Measurements from ENCODE around the gene CACTIN. TPM values are rescaled to one million over a fixed set of nuclear protein-coding genes. Genes with fewer than 3 reads are reported as not detected.

Gene CACTIN
- total and polyA plus RNA-seq, 2 of the 4 experiments (the other 2 are of a cell fraction) = 10.8 to 19.5 TPM

DNA sequence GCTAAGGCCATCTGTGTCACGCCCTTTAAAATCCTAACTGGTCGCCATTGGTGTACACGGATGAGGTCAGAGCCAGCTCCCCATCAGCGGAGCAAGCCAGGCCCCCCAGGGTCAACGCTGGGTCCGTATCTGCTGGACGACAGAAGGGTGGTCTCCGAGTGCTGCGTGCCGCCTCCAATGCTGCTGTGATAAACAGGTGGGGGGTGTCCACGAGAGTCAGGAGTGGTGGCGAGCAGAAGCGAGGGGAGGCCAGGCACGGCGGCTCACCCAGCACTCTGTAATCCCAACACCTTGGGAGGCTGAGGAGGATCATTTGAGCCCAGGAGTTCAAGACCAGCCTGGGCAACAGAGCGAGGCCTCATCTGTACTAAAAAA, 30.8 kb upstream of the CACTIN start:
- Histone ChIP-seq H4K8ac (ENCODE audit: low read depth in 2 of 2, low read length in 2 of 2) (no peak overlapping the region), H3K27ac (ENCODE audit: insufficient read depth, low read length) (no peak overlapping the region), H2AK9ac (replicated peaks; ENCODE audit: low read depth, low read length, poor library complexity) (no peak overlapping the region), H3K27me3 (ENCODE audit: control insufficient read depth, insufficient read depth, low read length) (no peaks in the 10 kb centered on the region), H4K20me1 (ENCODE audit: insufficient read depth, low read length) (no peaks in the 10 kb centered on the region), H3K23ac (ENCODE audit: low read depth, low read length) (no peak overlapping the region), H2BK20ac (ENCODE audit: low read depth, low read length) (no peak overlapping the region), H3K9ac (ENCODE audit: low read depth, low read length) (no peak overlapping the region), H3K56ac (ENCODE audit: extremely low read depth, insufficient read depth, low read length) (no peak overlapping the region), H3K4ac (ENCODE audit: low read depth, low read length) (no peak overlapping the region), H3K36me3 (ENCODE audit: control insufficient read depth, insufficient read depth, low read length) (peaks cover 63% of the 10 kb centered on the region), H4K5ac (ENCODE audit: low read depth, low read length) (no peak overlapping the region), H2AK5ac (ENCODE audit: low read depth, low read length) (no peak overlapping the region), H3K9me3 (ENCODE audit: control insufficient read depth, insufficient read depth, low read length) (no peaks in the 10 kb centered on the region), H2AFZ (replicated peaks; ENCODE audit: low read length, poor library complexity) (no peak overlapping the region), H2BK120ac (ENCODE audit: low read depth, low read length) (no peak overlapping the region), H3K79me1 (ENCODE audit: low read depth in 1 of 2, low read length in 2 of 2) (peaks cover 6 to 16% of the 10 kb centered on the region in 2 experiments), H2BK5ac (ENCODE audit: low read depth, low read length, poor library complexity, severe bottlenecking) (no peak overlapping the region), H4K91ac (ENCODE audit: insufficient read depth, low read depth, low read length) (no peak overlapping the region), H3K4me1 (ENCODE audit: control insufficient read depth, insufficient read depth, low read length) (peaks cover 3% of the 10 kb centered on the region), H3K18ac (ENCODE audit: low read depth, low read length) (no peak overlapping the region), H3K9me1 (ENCODE audit: insufficient read depth, low read length) (peaks cover 3% of the 10 kb centered on the region; the same call in 1 of the 2 replicates), H3K14ac (replicated peaks; ENCODE audit: low read depth, low read length) (no peak overlapping the region), H3K4me2 (ENCODE audit: low read depth, low read length) (no peak overlapping the region), H2BK15ac (ENCODE audit: low read depth, low read length) (no peak overlapping the region), H3K4me3 (ENCODE audit: insufficient read depth, low read depth, low read length) (no peak overlapping the region)
- no peak for TF ChIP-seq CEBPB (IDR thresholded peaks at IDR 0.05; ENCODE audit: low read depth, low read length)
- TF ChIP-seq NFE2L2 (IDR thresholded peaks at IDR 0.05; ENCODE audit: low read depth, low read length) = no peak
- no peak for TF ChIP-seq RCOR1 (IDR thresholded peaks at IDR 0.05; ENCODE audit: insufficient replicate concordance, low read length)
- no peak for TF ChIP-seq RAD21 (IDR thresholded peaks at IDR 0.05; ENCODE audit: low read length)
- no peak for TF ChIP-seq POLR2A (IDR thresholded peaks at IDR 0.05; ENCODE audit: low read depth, low read length)
- no peak for TF ChIP-seq BHLHE40 (IDR thresholded peaks at IDR 0.05; ENCODE audit: low read depth, low read length)
- no peak for TF ChIP-seq RFX5 (IDR thresholded peaks at IDR 0.05; ENCODE audit: low read depth, low read length)
- TF ChIP-seq MAFK (IDR thresholded peaks at IDR 0.05; ENCODE audit: low read depth, low read length) = no peak
- TF ChIP-seq SMC3 (IDR thresholded peaks at IDR 0.05; ENCODE audit: low read depth, low read length) = no peak
- no peak for TF ChIP-seq MXI1 (IDR thresholded peaks at IDR 0.05; ENCODE audit: borderline replicate concordance, low read depth, low read length)
- TF ChIP-seq, protein P1, sequence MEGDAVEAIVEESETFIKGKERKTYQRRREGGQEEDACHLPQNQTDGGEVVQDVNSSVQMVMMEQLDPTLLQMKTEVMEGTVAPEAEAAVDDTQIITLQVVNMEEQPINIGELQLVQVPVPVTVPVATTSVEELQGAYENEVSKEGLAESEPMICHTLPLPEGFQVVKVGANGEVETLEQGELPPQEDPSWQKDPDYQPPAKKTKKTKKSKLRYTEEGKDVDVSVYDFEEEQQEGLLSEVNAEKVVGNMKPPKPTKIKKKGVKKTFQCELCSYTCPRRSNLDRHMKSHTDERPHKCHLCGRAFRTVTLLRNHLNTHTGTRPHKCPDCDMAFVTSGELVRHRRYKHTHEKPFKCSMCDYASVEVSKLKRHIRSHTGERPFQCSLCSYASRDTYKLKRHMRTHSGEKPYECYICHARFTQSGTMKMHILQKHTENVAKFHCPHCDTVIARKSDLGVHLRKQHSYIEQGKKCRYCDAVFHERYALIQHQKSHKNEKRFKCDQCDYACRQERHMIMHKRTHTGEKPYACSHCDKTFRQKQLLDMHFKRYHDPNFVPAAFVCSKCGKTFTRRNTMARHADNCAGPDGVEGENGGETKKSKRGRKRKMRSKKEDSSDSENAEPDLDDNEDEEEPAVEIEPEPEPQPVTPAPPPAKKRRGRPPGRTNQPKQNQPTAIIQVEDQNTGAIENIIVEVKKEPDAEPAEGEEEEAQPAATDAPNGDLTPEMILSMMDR (conservative IDR thresholded peaks at IDR 0.05; ENCODE audit: low read depth, low read length) = no peak
- no peak for TF ChIP-seq FOS (IDR thresholded peaks at IDR 0.05; ENCODE audit: low read depth, low read length)
- BruUV-seq (replicated peaks) = no TSS peak
- no peak for DNase-seq
- ATAC-seq (ENCODE audit: low read depth) = no peak
- intact Hi-C loops (cut with micrococcal nuclease) (no loop called here), in situ Hi-C loops (cut with MboI; ENCODE audit: low sequenced_read_pairs) (no loop called here), dilution Hi-C loops (cut with HindIII; ENCODE audit: low sequenced_read_pairs, unreplicated experiment) (no loop called here)
- WGBS, 2 experiments (ENCODE audit: extremely low coverage in 2 of 2, insufficient read length in 1 of 2) = 98% methylated on average over 13 of the region's 16 CpGs; no CpG with 5 or more reads in 1 of the 2 experiments
- POLR2A ChIA-PET (ENCODE audit: unreplicated experiment) = no interaction called here
- CTCF ChIA-PET = no interaction called here

Data from IMR-90 (cell line).